Right forelimb (tissue), 1 donor: ENCODE measurements around the gene DTNBP1.
"Not testable (repeated sequence)": the region's sequence is repeated elsewhere in the genome, so short reads cannot be mapped to it uniquely, and the experiment has no call there.

Source experiments
- DNase-seq: peaks from one replicate; pipeline ENCODE4 v3.0.0-alpha.2; 2018

Gene DTNBP1

DNA sequence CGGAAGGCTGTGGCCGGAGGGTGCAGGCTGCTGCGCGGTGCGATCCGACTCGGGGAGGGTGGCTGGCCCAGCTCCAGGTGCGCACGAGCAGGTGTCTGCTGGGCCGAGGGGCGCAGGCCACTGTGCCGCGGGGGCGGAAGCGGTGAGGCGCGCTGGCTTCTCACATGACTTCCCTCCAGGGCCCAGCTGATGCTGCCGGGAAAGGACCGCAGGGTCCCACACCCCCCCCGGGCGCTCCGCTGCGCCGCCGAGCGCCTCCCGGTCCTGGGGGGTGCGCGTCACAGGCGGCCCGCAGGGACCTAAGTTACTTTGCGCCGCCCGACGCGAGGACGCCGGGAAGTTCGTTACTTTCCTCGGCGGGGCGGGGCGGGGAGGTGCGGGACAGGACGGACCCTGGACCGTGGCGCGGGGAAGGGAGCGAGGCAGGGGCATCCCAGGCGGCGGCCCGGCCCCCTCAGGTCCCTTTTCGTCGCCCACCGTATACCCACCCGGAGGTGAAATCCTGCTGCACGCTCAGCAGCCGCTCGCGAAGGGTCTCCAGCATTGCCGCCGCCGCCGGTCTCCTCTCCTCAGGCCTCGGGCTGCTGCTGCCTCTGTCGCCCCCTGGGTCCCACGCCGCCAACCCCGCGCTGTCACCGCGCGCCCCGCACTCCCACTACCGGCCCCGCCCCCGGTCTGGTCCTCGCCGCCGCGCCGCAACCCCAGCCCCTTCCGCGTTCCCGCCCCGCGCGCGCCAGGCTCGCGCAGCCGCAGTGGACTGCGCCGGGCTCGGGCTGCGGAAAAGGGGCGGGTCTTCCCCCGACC, at the start of gene DTNBP1:
TSS of gene DTNBP1 (minus strand) at position 703 of the 804 bp plus-strand sequence. CDS start at position 544, 159 bp downstream.
- DNase-seq = peak; percentile 90

DNA sequence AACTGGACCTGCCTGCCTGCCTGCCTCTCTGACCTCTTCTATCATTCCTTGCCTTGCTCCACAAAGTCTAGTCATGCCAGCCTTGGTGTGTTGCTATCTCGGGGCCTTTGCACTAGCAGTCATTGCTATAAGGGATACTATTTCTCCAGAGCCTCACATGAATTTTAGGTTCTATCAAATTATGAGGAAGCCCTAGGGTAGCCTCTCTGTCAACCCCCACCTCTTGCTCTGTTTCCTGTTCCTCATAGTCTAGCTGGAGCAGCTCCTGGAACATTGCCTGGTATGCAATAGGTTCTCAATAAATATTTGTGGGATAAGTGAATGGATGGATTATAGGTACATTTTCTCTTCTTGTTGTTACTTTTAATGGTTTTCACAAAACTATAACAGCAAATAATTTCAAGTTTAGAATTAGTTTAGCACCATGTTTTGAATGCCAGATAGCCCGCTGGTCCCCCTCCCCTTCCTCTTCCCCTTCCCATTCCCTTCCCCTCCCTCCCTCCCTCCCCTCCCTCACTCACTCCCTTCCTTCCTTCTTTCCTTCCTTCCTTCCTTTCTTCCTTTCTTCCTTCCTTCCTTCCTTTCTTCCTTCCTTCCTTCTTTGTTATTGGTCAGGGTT, 46.9 kb upstream of the DTNBP1 start:
- no peak for DNase-seq

DNA sequence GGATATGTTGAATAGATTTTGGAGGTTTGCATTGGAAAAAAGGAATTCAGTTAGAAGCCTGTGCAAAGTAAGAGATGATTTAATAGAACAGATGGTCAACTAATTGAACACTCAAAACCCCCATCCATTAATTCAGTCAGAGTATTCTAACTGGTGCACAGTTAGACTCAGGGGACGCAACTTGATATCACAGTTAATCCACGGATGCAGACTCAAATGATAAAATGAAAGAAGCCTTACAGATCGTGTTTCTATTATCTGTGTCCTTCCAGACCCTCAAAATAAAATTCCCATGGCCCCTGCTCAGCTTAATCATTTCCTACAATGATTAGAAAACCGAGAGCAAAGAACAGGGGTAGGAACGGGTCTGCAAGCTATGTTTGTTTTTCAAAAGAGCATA, 45.4 kb upstream of the DTNBP1 start:
- no peak for DNase-seq

DNA sequence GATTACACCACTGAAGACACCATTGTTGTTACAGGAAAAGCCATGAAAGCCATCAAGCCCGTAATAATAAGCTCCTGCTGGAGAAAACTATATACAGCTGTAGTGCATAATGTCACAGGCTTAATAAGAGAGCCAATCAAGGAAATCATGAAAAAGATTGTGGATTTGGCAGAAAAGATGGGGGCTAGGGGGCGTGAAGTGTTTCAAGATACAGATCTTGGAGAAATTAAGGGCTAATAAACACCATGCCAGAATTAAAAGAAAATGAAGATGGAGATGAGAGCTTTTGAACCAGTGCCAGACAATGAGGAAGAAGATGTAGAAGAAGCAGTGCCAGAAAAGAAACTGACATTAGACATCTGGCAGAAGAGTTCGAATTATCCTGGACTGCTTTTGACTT, 43.2 kb upstream of the DTNBP1 start:
- DNase-seq = no peak

DNA sequence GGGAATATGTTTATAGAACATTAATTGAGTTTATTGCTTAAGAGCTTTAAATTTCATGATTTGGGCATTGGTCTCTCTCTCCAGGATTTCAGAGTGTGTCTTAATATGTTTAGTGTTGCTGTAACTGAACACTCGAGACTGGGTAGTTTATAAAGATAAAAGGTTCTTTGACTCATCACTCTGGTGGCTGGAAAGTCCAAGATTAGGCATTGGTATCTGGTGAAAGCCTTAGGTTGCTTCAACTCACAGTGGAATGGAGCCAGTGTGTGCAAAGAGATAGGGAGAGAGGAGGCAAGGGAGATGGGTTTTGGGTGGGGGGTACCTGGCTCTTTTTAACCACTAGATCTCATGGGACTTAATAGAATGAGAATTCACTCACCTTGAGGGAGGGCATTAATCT, 35.6 kb upstream of the DTNBP1 start:
- DNase-seq = no peak

GRCh38 chr6:15697895-15698294, 35.1 kb upstream of the DTNBP1 start:
- DNase-seq = no peak

- DNase-seq = peak; percentile 89
These were observed 28.5 kb upstream of the DTNBP1 start for GRCh38 chr6:15691250-15691869.

- DNase-seq = no peak
These were observed 27.7 kb upstream of the DTNBP1 start for GRCh38 chr6:15690510-15690909.

GRCh38 chr6:15689586-15690482, 27.0 kb upstream of the DTNBP1 start:
- no peak for DNase-seq

DNA sequence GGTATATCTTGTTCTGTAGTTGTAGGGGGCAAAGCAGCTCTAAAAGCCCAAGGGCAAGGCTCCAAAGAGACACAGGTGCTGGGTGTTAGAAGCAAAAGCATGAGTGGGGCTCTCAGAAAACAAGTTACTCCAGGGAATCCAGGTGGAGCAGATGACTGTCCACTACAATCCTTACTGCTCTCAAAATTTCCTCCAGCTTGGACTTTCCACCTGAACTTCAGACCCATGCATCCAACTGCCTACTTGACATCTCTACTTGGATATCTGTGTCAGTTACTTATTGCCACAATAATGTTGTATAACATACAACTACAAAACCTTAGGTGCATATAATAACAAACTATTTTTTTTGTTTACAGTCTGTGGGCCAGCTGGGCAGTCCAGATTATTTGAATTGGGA, 22.8 kb upstream of the DTNBP1 start:
- DNase-seq = no peak

- no peak for DNase-seq
These were observed 20.4 kb upstream of the DTNBP1 start for GRCh38 chr6:15682965-15683822.

DNA sequence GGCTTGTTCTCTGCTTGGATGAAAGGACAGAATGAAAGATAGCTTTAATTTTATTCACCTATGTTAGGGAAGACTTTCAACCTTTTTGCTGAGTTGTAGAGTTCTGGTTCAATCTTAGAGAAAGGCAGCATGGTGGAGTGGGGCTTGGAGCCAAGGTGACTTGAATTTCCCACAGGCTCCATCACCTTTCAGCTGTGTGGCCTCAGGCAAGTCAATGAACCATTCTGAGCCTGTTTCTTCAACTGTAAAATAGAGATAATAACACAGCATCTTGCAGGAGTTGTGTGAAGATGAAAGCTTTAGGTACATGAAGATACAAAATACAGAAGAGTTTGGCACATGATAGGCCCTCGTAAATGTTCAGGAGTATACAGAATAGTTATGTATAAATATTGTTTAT, 19.1 kb upstream of the DTNBP1 start:
- DNase-seq = no peak

GRCh38 chr6:15678514-15678913, 15.7 kb upstream of the DTNBP1 start:
- DNase-seq = no peak

GRCh38 chr6:15677822-15678221, 15.0 kb upstream of the DTNBP1 start:
- DNase-seq = no peak

- no peak for DNase-seq
These were observed 12.8 kb upstream of the DTNBP1 start for GRCh38 chr6:15675536-15676220.

GRCh38 chr6:15674690-15675386, 12.0 kb upstream of the DTNBP1 start:
- DNase-seq = no peak

GRCh38 chr6:15673666-15674065, 10.8 kb upstream of the DTNBP1 start:
- DNase-seq = no peak

- DNase-seq = no peak
These were observed 10.0 kb upstream of the DTNBP1 start for GRCh38 chr6:15672818-15673217.

- no peak for DNase-seq
These were observed 9.5 kb upstream of the DTNBP1 start for GRCh38 chr6:15672291-15672690.

GRCh38 chr6:15668918-15669317, 6.1 kb upstream of the DTNBP1 start:
- DNase-seq = no peak

GRCh38 chr6:15666896-15667295, 4.1 kb upstream of the DTNBP1 start:
- DNase-seq = not testable (repeated sequence)
